BE2C (cell line): ENCODE data around the gene RAB31. TPM values are rescaled to one million over a fixed set of nuclear protein-coding genes. Genes with fewer than 3 reads are reported as not detected.

Source experiments
- DNase-seq: peaks from one replicate; pipeline ENCODE4 v3.0.0-alpha.2; 2020
- H3K27me3 ChIP-seq: fragments of 250-450 bp; sonication (Bioruptor Pico); 2 replicates; pipeline ENCODE4 v1.5.1; 2020; ENCODE audit warnings: mild to moderate bottlenecking
- H3K36me3 ChIP-seq: fragments of 250-450 bp; sonication (Bioruptor Pico); 2 replicates; pipeline ENCODE4 v1.5.1; 2020; ENCODE audit warnings: mild to moderate bottlenecking
- H3K4me1 ChIP-seq: fragments of 250-450 bp; sonication (Bioruptor Pico); 2 replicates; pipeline ENCODE4 v1.5.1; 2020
- H3K4me3 ChIP-seq: 2 replicates; pipeline ENCODE4 v1.5.1; 2011; ENCODE audit warnings: low read depth, low read length
- H3K9me3 ChIP-seq: fragments of 250-450 bp; sonication (Bioruptor Pico); 2 replicates; pipeline ENCODE4 v1.5.1; 2020
- polyA plus RNA-seq: library from polyadenylated mRNA; unstranded; fragments of >200 nt; gene quantifications from one replicate; pipeline ENCODE4 v1.2.1, GENCODE V29; 2012; ENCODE audit warnings: low read depth, missing spikeins; ENCODE audit not compliant: insufficient read length, insufficient read depth
- TF ChIP-seq, protein P1 (sequence below): IDR thresholded peaks from 2 replicates; pipeline ENCODE4 v1.5.1; 2012; ENCODE audit warnings: mild to moderate bottlenecking, low read depth, low read length

Gene RAB31, protein sequence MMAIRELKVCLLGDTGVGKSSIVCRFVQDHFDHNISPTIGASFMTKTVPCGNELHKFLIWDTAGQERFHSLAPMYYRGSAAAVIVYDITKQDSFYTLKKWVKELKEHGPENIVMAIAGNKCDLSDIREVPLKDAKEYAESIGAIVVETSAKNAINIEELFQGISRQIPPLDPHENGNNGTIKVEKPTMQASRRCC
- polyA plus RNA-seq, result 2.4 TPM

DNA sequence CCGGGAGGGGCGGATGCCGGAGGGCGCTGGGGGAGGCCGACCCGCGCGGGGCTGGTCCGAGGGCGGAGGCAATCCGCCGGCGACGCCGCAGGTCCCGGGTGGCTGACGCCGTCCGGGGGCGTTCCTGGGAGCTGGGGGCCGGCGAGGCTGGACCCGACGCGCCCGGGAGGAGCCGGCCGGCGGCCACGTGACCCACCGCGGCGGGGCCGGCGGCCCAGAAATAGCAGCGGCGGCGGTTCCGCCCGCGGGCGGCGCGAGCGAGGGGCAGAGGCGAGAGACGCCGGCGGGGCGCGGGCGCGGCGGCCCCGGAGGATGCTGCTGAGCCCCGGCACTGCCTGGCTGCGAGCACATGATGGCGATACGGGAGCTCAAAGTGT, at the start of gene RAB31:
Gene RAB31 (plus strand): TSS at position 245 of the 377 bp plus-strand sequence. CDS start 105 bp downstream, at position 350.
- TF ChIP-seq, protein P1, sequence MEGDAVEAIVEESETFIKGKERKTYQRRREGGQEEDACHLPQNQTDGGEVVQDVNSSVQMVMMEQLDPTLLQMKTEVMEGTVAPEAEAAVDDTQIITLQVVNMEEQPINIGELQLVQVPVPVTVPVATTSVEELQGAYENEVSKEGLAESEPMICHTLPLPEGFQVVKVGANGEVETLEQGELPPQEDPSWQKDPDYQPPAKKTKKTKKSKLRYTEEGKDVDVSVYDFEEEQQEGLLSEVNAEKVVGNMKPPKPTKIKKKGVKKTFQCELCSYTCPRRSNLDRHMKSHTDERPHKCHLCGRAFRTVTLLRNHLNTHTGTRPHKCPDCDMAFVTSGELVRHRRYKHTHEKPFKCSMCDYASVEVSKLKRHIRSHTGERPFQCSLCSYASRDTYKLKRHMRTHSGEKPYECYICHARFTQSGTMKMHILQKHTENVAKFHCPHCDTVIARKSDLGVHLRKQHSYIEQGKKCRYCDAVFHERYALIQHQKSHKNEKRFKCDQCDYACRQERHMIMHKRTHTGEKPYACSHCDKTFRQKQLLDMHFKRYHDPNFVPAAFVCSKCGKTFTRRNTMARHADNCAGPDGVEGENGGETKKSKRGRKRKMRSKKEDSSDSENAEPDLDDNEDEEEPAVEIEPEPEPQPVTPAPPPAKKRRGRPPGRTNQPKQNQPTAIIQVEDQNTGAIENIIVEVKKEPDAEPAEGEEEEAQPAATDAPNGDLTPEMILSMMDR, result no peak
- no peaks in the 10 kb centered on the region for H3K9me3 ChIP-seq
- no peaks in the 10 kb centered on the region for H3K27me3 ChIP-seq
- peak; percentile 38 for DNase-seq
- peak within 1 kb of the TSS; percentile 50 for H3K4me3 ChIP-seq
- H3K4me1 ChIP-seq, result no peaks in the 10 kb centered on the region
- no peaks in the 10 kb centered on the region for H3K36me3 ChIP-seq

DNA sequence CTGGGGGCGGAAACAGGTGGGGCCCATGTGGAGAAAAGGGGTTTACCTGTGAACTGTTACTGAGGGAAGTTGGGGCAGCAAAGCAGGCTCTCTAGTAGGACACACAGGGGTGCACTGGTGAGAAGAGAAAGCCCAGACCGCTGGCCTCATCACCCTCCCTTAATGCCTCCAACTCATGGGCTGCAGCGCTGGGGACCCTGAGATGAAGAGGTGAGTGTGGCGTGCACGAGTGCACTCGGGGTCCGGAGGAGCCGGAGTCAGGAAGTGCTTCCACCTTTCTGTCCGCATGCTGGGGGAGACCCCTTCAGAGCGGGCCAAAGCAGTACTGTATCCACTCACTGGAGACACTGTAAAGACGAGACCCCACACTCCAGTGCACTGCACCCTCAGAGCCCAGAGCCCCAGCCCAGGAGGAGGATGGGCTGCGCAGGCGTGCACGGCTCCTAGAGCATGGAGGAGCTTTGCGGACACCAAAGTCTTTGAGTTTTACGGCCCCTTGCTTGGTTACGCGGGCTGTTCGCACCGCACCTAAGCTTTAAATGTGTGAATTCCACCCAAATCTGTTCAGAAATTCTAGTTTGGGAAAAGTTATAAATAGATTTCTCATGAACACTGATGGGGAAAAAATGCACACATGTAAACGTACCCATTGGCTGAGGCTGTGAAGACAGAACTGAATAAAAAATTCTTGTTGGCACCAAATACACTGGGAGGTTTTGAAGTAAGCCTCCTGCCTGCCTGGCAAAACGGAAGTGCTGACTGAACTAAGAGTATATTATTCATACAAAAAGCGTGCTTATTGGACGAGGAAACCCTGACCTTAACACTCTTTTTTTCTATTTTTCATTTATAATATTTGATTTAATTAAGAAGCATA, 48.4 kb upstream of the RAB31 start:
- H3K9me3 ChIP-seq, result no peaks in the 10 kb centered on the region
- H3K36me3 ChIP-seq, result no peaks in the 10 kb centered on the region
- no peak overlapping the region for H3K4me3 ChIP-seq
- no peaks in the 10 kb centered on the region for H3K4me1 ChIP-seq
- DNase-seq, result no peak
- H3K27me3 ChIP-seq, result no peaks in the 10 kb centered on the region
- TF ChIP-seq, protein P1, result no peak

DNA sequence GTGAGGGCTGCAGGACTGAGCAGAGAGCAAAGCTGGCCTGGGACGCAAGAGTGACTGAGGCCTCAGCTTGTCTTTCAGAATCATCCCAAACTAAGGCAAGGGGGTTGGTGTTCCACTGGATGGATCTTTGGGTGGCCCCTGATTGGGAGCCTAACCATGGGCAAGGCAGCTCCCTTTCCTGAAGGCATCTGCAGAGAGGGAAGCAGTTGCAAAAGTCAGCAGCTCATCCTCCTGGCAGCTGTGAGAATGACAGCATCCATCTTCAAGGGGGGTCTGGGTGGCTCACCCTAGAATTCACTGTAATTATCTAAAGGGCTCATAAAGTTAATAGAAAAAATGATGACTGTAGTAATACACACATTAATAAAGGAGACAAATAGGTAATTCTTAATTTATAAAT, 46.5 kb upstream of the RAB31 start:
- no peak for DNase-seq
- H3K27me3 ChIP-seq, result no peaks in the 10 kb centered on the region
- TF ChIP-seq, protein P1, result no peak
- no peaks in the 10 kb centered on the region for H3K9me3 ChIP-seq
- no peaks in the 10 kb centered on the region for H3K4me1 ChIP-seq
- H3K4me3 ChIP-seq, result no peak overlapping the region
- no peaks in the 10 kb centered on the region for H3K36me3 ChIP-seq

DNA sequence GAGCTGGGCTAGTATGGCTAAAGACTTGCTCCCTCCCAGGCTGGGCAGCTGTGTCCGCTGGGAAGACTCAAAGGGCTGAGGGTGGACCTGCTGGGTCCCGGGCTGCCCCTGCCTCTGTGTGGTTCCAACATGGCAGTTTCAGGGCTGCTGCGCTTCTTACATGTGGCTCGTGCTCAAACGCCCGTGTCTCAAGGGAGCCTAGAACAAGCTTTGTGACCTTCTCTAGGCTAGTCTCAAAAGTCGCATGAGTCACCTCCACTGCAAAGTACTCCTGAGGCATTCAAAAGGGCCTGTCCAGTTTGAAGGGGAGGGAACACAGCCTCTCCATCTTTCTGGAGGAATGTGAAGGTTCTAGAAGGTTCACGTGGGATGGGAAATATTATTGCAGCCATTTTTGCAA, 44.7 kb upstream of the RAB31 start:
- TF ChIP-seq, protein P1, result no peak
- no peaks in the 10 kb centered on the region for H3K27me3 ChIP-seq
- H3K4me3 ChIP-seq, result no peak overlapping the region
- H3K4me1 ChIP-seq, result no peaks in the 10 kb centered on the region
- H3K9me3 ChIP-seq, result no peaks in the 10 kb centered on the region
- H3K36me3 ChIP-seq, result no peaks in the 10 kb centered on the region
- no peak for DNase-seq

DNA sequence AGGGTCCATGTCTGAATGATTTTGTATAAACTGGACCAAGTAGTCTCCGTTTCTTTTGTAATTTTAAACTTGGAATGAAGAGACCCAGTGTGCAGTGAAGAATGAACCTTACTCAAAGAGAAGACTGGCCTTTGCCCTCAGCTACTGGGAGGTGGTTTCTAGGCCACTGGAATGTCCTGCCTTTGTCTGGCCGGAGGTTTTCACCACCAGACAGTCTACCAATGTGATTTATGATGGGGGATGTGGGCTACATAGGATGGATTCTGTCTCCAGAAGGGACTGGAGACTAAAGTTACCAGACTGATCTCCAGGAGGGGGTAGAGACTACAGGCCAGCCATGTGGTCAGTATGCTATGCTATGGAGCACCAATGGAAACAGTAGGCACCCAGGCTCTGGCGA, 42.8 kb upstream of the RAB31 start:
- no peak overlapping the region for H3K4me3 ChIP-seq
- no peak for DNase-seq
- no peaks in the 10 kb centered on the region for H3K4me1 ChIP-seq
- no peaks in the 10 kb centered on the region for H3K27me3 ChIP-seq
- TF ChIP-seq, protein P1, result no peak
- no peaks in the 10 kb centered on the region for H3K9me3 ChIP-seq
- H3K36me3 ChIP-seq, result no peaks in the 10 kb centered on the region

DNA sequence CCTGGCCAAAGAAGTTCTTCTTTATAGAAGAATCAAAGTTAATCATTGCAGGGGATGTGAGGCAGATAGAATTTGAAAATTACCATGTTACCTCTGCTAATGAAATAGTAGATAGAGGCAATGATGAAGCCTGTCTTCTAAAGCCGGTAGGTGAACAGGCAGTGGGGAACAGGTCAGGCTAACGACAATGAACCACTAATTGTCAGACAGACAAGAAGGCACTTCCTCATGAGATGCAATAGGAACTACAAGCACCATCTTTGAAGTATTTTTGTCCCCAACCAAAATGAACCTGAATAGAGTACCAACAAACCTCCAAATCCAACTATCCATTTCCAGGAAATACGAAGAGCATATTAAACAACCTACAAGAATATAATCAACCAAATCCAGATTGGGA, 41.6 kb upstream of the RAB31 start:
- DNase-seq, result no peak
- Histone ChIP-seq H3K36me3 (no peaks in the 10 kb centered on the region), H3K9me3 (no peaks in the 10 kb centered on the region), H3K4me3 (no peak overlapping the region), H3K27me3 (no peaks in the 10 kb centered on the region), H3K4me1 (no peaks in the 10 kb centered on the region)
- TF ChIP-seq, protein P1, result no peak
